GM12865 (cell line): ENCODE measurements around the gene DLG2.
A peak's percentile ranks its signal among the peaks of the same experiment; 100 is the strongest.

Experiments
- DNase-seq: peaks from one replicate; pipeline ENCODE4 v3.0.0; 2010; ENCODE audit warnings: low read depth
- H3K4me3 ChIP-seq: 2 replicates; pipeline ENCODE4 v1.5.1; 2011; ENCODE audit warnings: mild to moderate bottlenecking, low read depth, low read length, control low read depth
- TF ChIP-seq, protein P1 (sequence below): IDR thresholded peaks from 2 replicates; pipeline ENCODE4 v1.5.1; 2011; ENCODE audit warnings: low read length, control low read depth, low read depth, inconsistent platforms; ENCODE audit not compliant: insufficient read depth; ENCODE audit errors: missing control alignments

Gene DLG2

DNA sequence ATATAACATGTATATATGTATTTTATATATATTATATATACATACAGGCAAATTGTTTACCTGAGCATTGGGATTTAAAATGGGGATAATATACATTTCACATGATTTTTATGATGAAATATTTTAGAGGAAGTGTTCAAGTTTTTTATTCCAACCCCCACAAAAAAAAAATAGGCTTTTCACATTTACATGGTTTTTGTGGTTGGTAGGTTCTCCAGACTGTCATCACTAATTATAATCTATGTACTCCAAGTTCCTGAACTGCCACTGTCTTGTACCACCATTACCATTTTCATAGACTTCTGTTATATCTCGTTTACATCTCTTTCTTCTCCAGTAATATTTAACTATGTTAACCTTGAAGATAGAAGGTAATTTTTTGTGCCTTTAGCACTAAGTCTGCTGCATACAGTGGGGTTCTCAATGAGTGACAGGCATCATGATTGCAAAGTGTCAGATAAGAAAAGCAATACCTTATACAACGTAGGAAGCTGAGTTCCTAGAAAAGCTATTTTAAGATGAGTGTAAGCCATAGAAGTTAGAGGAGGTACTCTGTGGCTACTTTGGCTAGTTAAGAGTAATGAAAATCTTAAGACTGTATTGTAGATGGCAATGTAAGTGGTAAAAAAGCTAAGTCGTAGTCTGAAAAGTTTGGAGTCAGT lies 25.8 kb upstream of the DLG2 start:
- no peak for DNase-seq
- TF ChIP-seq, protein P1, sequence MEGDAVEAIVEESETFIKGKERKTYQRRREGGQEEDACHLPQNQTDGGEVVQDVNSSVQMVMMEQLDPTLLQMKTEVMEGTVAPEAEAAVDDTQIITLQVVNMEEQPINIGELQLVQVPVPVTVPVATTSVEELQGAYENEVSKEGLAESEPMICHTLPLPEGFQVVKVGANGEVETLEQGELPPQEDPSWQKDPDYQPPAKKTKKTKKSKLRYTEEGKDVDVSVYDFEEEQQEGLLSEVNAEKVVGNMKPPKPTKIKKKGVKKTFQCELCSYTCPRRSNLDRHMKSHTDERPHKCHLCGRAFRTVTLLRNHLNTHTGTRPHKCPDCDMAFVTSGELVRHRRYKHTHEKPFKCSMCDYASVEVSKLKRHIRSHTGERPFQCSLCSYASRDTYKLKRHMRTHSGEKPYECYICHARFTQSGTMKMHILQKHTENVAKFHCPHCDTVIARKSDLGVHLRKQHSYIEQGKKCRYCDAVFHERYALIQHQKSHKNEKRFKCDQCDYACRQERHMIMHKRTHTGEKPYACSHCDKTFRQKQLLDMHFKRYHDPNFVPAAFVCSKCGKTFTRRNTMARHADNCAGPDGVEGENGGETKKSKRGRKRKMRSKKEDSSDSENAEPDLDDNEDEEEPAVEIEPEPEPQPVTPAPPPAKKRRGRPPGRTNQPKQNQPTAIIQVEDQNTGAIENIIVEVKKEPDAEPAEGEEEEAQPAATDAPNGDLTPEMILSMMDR, result no peak
- H3K4me3 ChIP-seq, result no peak overlapping the region

DNA sequence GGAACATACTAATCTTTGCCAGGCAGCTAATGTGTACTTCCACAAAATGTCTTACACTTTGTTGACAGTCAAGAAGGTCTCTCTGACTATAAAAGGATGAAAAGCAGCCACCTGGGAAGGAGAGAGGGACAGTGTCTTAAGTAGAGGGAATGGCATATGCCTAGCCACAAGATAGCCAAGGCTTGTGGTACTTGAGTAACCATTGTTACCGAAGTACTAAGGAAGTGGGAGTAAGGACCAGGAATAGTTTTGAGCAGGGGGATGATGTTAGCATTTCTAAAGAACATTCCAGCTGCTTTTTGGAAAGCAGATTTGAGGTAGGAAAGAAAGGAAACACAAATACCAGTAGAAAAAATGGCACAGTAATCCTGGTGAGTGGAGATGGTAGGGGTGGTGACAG lies 24.0 kb upstream of the DLG2 start:
- DNase-seq, result no peak
- no peak overlapping the region for H3K4me3 ChIP-seq
- TF ChIP-seq, protein P1, result no peak

DNA sequence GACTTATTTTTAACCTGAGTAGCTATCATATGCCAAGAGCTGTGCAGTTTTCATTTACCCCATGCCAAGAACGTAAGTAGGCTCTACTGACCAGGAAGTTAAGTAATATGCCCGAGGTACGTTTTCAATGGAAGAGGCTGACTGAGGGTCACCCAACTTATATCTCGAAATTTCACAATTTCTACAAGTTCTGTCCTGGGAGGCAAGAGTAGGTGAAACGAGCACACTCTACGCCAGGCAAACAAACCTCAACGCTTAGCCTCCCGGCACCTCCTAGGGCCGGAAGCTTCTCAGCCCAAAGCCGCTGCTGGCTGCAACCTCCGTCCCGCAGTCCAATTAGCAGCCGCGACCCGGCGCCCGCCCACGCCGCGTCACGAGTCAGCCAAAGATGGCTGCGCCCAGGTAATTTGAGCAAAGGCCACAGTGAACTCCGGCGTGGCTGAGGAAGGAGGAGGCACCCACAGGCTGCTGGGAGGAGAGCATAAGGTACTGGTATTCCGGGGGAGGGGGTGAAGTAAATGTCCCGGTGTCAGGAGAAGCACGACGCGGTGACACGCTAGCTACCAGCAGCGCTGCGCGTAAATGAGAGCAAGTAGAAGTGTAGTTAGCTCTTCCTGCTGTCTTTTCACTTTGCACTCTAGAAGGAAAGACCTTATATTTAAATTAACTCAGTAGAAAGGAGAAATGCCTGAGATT lies 20.6 kb upstream of the DLG2 start, which contains the start of gene TMEM126A:
Gene TMEM126A (plus strand): TSS at position 364 of the 696 bp plus-strand sequence. CDS start 2,289 bp downstream, outside the sequence.
- peak within 1 kb of the TSS; percentile 86 for H3K4me3 ChIP-seq
- peak; percentile 92 for DNase-seq
- TF ChIP-seq, protein P1, result no peak

- peak overlapping the region; percentile 86 for H3K4me3 ChIP-seq
- TF ChIP-seq, protein P1, result no peak
- no peak for DNase-seq
These were observed 19.9 kb upstream of the DLG2 start for GRCh38 chr11:85647078-85647477.

- H3K4me3 ChIP-seq, result no peak overlapping the region
- no peak for DNase-seq
- TF ChIP-seq, protein P1, result no peak
These were observed 16.1 kb upstream of the DLG2 start for GRCh38 chr11:85643191-85643614.

DNA sequence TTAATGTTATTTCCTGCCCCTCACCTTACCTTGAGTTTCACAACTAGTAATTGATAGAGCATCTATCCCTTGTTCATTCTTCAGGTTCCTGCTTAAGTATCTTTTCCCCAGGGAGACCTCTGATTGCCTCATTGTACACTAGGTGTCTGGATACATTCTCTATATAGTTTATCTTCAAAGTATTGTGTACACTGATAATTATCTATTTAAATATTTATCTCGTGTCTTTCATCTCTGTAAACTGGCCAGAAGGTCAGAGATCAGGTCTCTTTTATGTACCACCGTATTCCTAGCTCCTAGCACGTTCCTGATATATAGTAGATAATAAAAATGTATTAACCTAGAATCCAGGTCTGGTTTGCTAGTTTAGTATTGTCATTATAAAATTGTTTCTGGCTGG lies 7.6 kb upstream of the DLG2 start:
- no peak for DNase-seq
- TF ChIP-seq, protein P1, result no peak
- H3K4me3 ChIP-seq, result no peak overlapping the region
